PFSK-1 (cell line): ENCODE results near the gene ZNF490.

Source experiments
- FOXP2 ChIP-seq: optimal IDR thresholded peaks from 2 replicates; pipeline ENCODE3; 2011; ENCODE audit warnings: borderline replicate concordance, control low read depth, inconsistent platforms; ENCODE audit not compliant: insufficient read depth; ENCODE audit errors: extremely low read length, extremely low read depth
- POLR2AphosphoS5 ChIP-seq: IDR thresholded peaks from 2 replicates; pipeline ENCODE4 v1.6.1; 2012; ENCODE audit warnings: low read depth, mild to moderate bottlenecking, control low read depth, low read length, moderate library complexity
- REST ChIP-seq, 2 experiments: IDR thresholded peaks; 2 replicates each; pipeline versions ENCODE4 v1.6.1 to v1.8.0; 2011 to 2012; ENCODE audit warnings: low read depth in 2 of 2, low read length in 2 of 2, control low read depth in 1 of 2, inconsistent platforms in 1 of 2, mild to moderate bottlenecking in 1 of 2, moderate library complexity in 1 of 2; ENCODE audit not compliant: insufficient read depth in 1 of 2
- SIN3A ChIP-seq: IDR thresholded peaks from 2 replicates; pipeline ENCODE4 v1.6.1; 2012; ENCODE audit warnings: mild to moderate bottlenecking, low read length, moderate library complexity, borderline replicate concordance; ENCODE audit not compliant: insufficient read depth
- TAF1 ChIP-seq: IDR thresholded peaks from 2 replicates; pipeline ENCODE4 v1.6.1; 2012; ENCODE audit warnings: low read length, control low read depth, borderline replicate concordance; ENCODE audit not compliant: insufficient read depth

- TF ChIP-seq REST (IDR thresholded peaks at IDR 0.05; ENCODE audit: insufficient read depth in 1 of 2, low read depth in 2 of 2, low read length in 2 of 2) (no peak), POLR2AphosphoS5 (no peak), SIN3A (no peak), TAF1 (no peak), FOXP2 (no peak)
Measured at GRCh38 chr19:12544401-12544876, 66.2 kb downstream of the ZNF490 start.
